Transverse colon (tissue), 4 donors: ENCODE results near the gene FNIP2. TPM values are rescaled to one million over a fixed set of nuclear protein-coding genes. Genes with fewer than 3 reads are reported as not detected.
A peak's percentile ranks its signal among the peaks of the same experiment; 100 is the strongest.

ENCODE experiments used
- DNase-seq: peaks from one replicate; pipeline ENCODE4 v3.0.0-alpha.2; 2019
- H3K27ac ChIP-seq, 4 donors: fragments of 200-600 bp; sonication (generic); 2 replicates each; pipeline ENCODE4 v1.5.1; 2016 to 2018; ENCODE audit warnings: inconsistent platforms in 4 of 4
- H3K27me3 ChIP-seq: fragments of 200-600 bp; sonication (generic); 2 replicates; pipeline ENCODE4 v1.5.1; 2017; ENCODE audit warnings: inconsistent platforms
- H3K36me3 ChIP-seq, 4 donors: fragments of 200-600 bp; sonication (generic); 2 replicates each; pipeline ENCODE4 v1.5.1; 2017 to 2019; ENCODE audit warnings: inconsistent platforms in 4 of 4
- H3K4me1 ChIP-seq, 4 donors: fragments of 200-600 bp; sonication (generic); 2 replicates each; pipeline ENCODE4 v1.5.1; 2017 to 2020; ENCODE audit warnings: inconsistent platforms in 4 of 4
- H3K4me3 ChIP-seq, 4 donors: fragments of 200-600 bp; sonication (generic); 1 replicate in 1 of 4; 2 replicates in 3 of 4; pipeline versions ENCODE4 v1.5.1 to v1.6.1; 2017 to 2019; ENCODE audit warnings: inconsistent platforms in 4 of 4
- H3K9me3 ChIP-seq, 2 donors: fragments of 200-600 bp; sonication (generic); 2 replicates each; pipeline ENCODE4 v1.5.1; 2017 to 2019; ENCODE audit warnings: inconsistent platforms in 2 of 2
- CTCF ChIP-seq, 5 experiments: fragments of 200-600 bp in 3 of 5; fragments of 450-650 bp in 2 of 5; sonication (generic) in 3 of 5; IDR thresholded peaks; 1 replicate in 2 of 5; 2 replicates in 3 of 5; pipeline ENCODE4 v1.5.1; 2016 to 2017; ENCODE audit warnings: antibody characterized with exemption in 5 of 5, inconsistent platforms in 3 of 5, mild to moderate bottlenecking in 2 of 5, moderate library complexity in 1 of 5
- EP300 ChIP-seq: sonication (generic); formaldehyde crosslinking; IDR thresholded peaks from one replicate; pipeline ENCODE4 v1.6.1; 2017; ENCODE audit warnings: antibody characterized with exemption, low read depth
- POLR2A ChIP-seq: fragments of 450-650 bp; IDR thresholded peaks from one replicate; pipeline ENCODE4 v1.6.1; 2016; ENCODE audit warnings: antibody characterized with exemption, mild to moderate bottlenecking, moderate library complexity
- POLR2AphosphoS5 ChIP-seq, 3 donors: sonication (generic); formaldehyde crosslinking; IDR thresholded peaks; one replicate each; pipeline ENCODE4 v1.6.1; 2016; ENCODE audit warnings: antibody characterized with exemption in 3 of 3
- WGBS, 2 donors: methylation state at CpG; one replicate each; pipeline ENCODE4 v1.1.5; 2018; ENCODE audit warnings: low coverage in 1 of 2; 5-methylcytosine and 5-hydroxymethylcytosine counted together
- in situ Hi-C, 4 donors: fragments of 200-750 bp; cut with MboI; loops; one replicate each; pipeline versions ENCODE4 v1.15.0 to v1.15.1; 2017; ENCODE audit warnings: low sequenced_read_pairs in 3 of 4, low pct_ligation_motif_present in 1 of 4, low pct_unique_long_range_greater_than_20kb in 1 of 4
- intact Hi-C: fragments of 100-400 bp; cut with DNase I; formaldehyde crosslinking; loops from one replicate; pipeline ENCODE4 v1.15.1; 2023; ENCODE audit warnings: low total_unique reads
- total RNA-seq, 4 donors: library from RNA; depleted of rRNA; stranded (reverse); fragments of >200 nt; gene quantifications; one replicate each; pipeline ENCODE4 v1.1.0, GENCODE V29; 2016

FNIP2 gene
- total RNA-seq, 4 donors from 2014 or later = 47.2 to 105 (median 64.0) TPM

DNA sequence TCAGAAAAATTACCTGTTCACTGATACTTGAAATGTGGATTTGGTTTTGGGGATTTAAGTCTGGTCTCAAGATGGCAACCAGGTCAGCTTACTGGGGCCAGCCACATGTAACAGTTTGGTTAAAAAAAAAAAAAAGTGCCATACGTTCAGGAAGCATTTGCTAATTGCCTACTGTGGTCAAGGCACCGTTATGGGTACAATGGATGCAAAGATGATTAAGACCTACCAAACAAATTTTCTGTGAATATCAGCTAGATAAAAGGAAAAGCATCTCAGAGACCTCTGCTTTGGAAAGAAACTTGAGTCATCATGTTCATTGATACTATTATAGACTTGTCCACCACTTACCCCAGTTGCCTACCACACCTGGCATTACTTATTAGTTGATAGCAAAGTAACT, 80.9 kb downstream of the FNIP2 start:
- no peak for DNase-seq
- Histone ChIP-seq H3K27ac (no peak overlapping the region), H3K27me3 (no peaks in the 10 kb centered on the region), H3K4me3 (no peak overlapping the region), H3K4me1 (peaks cover 0 to 15% (median 3%) of the 10 kb centered on the region in 4 donors), H3K9me3 (no peaks in the 10 kb centered on the region), H3K36me3 (peaks cover 0 to 7% (median 2%) of the 10 kb centered on the region in 4 donors)
- in situ Hi-C loops = loop anchor here (5.0 to 25.0 kb wide), 7 partner anchors 117 to 588 kb away; partner anchors contain the start of gene PPID (in 1 of the 4)
- intact Hi-C loops = loop anchor here (2.0 kb wide), 1 partner anchor 125 kb away; no protein-coding TSS in a partner anchor
- 77 to 82% methylated on average over 2 of the region's 2 CpGs for WGBS, 2 donors
- no peak for TF ChIP-seq CTCF (IDR thresholded peaks at IDR 0.05)
- no peak for TF ChIP-seq POLR2AphosphoS5 (IDR thresholded peaks at IDR 0.05)
- no peak for TF ChIP-seq POLR2A
- TF ChIP-seq EP300 = no peak

GRCh38 chr4:158850371-158850770, 81.5 kb downstream of the FNIP2 start:
- Histone ChIP-seq H3K4me1 (peaks cover 0 to 10% (median 3%) of the 10 kb centered on the region in 4 donors), H3K27me3 (no peaks in the 10 kb centered on the region), H3K4me3 (no peak overlapping the region), H3K27ac (no peak overlapping the region), H3K36me3 (peaks cover 0 to 7% (median 2%) of the 10 kb centered on the region in 4 donors), H3K9me3 (no peaks in the 10 kb centered on the region)
- in situ Hi-C loops (loop anchor here (5.0 to 25.0 kb wide), 7 partner anchors 118 to 587 kb away; partner anchors contain the start of gene PPID (in 1 of the 4)), intact Hi-C loops (loop anchor here (2.0 kb wide), 1 partner anchor 126 kb away; no protein-coding TSS in a partner anchor)
- no peak for DNase-seq
- no peak for TF ChIP-seq CTCF (IDR thresholded peaks at IDR 0.05)
- no peak for TF ChIP-seq POLR2AphosphoS5 (IDR thresholded peaks at IDR 0.05)
- TF ChIP-seq POLR2A = no peak

GRCh38 chr4:158850800-158851644, 82.2 kb downstream of the FNIP2 start:
- Histone ChIP-seq H3K4me1 (peaks cover 0 to 7% (median 3%) of the 10 kb centered on the region in 4 donors), H3K4me3 (no peak overlapping the region), H3K27ac (no peak overlapping the region), H3K36me3 (peaks cover 0 to 7% (median 2%) of the 10 kb centered on the region in 4 donors), H3K27me3 (no peaks in the 10 kb centered on the region), H3K9me3 (no peaks in the 10 kb centered on the region)
- DNase-seq = no peak
- no peak for TF ChIP-seq EP300
- TF ChIP-seq POLR2AphosphoS5 (IDR thresholded peaks at IDR 0.05) = no peak
- peak; percentile 67 to 84 (median 71) for TF ChIP-seq CTCF (IDR thresholded peaks at IDR 0.05)
- TF ChIP-seq POLR2A = no peak
- in situ Hi-C loops (loop anchor here (5.0 to 25.0 kb wide), 7 partner anchors 119 to 586 kb away; partner anchors contain the start of gene PPID (in 1 of the 4)), intact Hi-C loops (loop anchor here (2.0 kb wide), 1 partner anchor 126 kb away; no protein-coding TSS in a partner anchor)
- 43 to 64% methylated on average over 4 to 7 of the region's 7 CpGs for WGBS, 2 donors

GRCh38 chr4:158854236-158854635, 85.4 kb downstream of the FNIP2 start:
- TF ChIP-seq CTCF (IDR thresholded peaks at IDR 0.05) (no peak), POLR2A (no peak), EP300 (no peak), POLR2AphosphoS5 (IDR thresholded peaks at IDR 0.05) (no peak)
- Histone ChIP-seq H3K9me3 (no peaks in the 10 kb centered on the region), H3K36me3 (peaks cover 0 to 4% (median 0%) of the 10 kb centered on the region in 4 donors), H3K27ac (no peak overlapping the region), H3K4me1 (peaks cover 0 to 7% (median 3%) of the 10 kb centered on the region in 4 donors), H3K4me3 (no peak overlapping the region), H3K27me3 (no peaks in the 10 kb centered on the region)
- intact Hi-C loops = no loop called here
- WGBS, 2 donors = 97% methylated on average over 6 of the region's 6 CpGs; no CpG with 5 or more reads in 1 of the 2 donors
- DNase-seq = no peak
- in situ Hi-C loops = loop anchor here (5.0 to 25.0 kb wide), 7 partner anchors 122 to 583 kb away; partner anchors contain the start of gene PPID (in 1 of the 4)
